Endothelial cell of umbilical vein (primary cell): ENCODE measurements around the gene PHB1.
"Not testable (repeated sequence)": the region's sequence is repeated elsewhere in the genome, so short reads cannot be mapped to it uniquely, and the experiment has no call there.

Source experiments
- MAX ChIP-seq: IDR thresholded peaks from 2 replicates; pipeline ENCODE4 v1.6.1; 2011; ENCODE audit not compliant: insufficient read depth, insufficient read length
- TF ChIP-seq, protein P1 (sequence below), 2 donors: IDR thresholded peaks; 1 replicate in 1 of 2; 2 replicates in 1 of 2; pipeline ENCODE4 v1.5.1; 2011; ENCODE audit warnings: low read length in 2 of 2, mild to moderate bottlenecking in 2 of 2, moderate library complexity in 2 of 2, control low read depth in 1 of 2, inconsistent platforms in 1 of 2, low read depth in 1 of 2; ENCODE audit not compliant: insufficient read depth in 1 of 2; ENCODE audit errors: extremely low read depth in 1 of 2

DNA sequence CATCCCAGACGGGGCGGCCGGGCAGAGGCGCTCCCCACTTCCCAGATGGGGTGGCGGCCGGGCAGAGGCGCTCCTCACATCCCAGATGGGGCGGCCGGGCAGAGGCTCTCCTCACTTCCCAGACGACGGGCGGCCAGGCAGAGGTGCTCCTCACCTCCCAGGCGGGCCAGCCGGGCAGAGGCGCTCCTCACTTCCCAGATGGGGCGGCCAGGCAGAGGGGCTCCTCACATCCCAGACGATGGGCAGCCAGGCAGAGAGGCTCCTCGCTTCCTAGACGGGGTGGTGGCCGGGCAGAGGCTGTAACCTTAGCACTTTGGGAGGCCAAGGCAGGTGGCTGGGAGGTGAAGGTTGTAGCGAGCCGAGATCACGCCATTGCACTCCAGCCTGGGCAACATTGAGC lies 5.1 kb upstream of the PHB1 start:
- TF ChIP-seq, protein P1, sequence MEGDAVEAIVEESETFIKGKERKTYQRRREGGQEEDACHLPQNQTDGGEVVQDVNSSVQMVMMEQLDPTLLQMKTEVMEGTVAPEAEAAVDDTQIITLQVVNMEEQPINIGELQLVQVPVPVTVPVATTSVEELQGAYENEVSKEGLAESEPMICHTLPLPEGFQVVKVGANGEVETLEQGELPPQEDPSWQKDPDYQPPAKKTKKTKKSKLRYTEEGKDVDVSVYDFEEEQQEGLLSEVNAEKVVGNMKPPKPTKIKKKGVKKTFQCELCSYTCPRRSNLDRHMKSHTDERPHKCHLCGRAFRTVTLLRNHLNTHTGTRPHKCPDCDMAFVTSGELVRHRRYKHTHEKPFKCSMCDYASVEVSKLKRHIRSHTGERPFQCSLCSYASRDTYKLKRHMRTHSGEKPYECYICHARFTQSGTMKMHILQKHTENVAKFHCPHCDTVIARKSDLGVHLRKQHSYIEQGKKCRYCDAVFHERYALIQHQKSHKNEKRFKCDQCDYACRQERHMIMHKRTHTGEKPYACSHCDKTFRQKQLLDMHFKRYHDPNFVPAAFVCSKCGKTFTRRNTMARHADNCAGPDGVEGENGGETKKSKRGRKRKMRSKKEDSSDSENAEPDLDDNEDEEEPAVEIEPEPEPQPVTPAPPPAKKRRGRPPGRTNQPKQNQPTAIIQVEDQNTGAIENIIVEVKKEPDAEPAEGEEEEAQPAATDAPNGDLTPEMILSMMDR (IDR thresholded peaks at IDR 0.05; ENCODE audit: extremely low read depth in 1 of 2, insufficient read depth in 1 of 2, low read depth in 1 of 2, low read length in 2 of 2), result not testable (repeated sequence)
- not testable (repeated sequence) for TF ChIP-seq MAX
